Gastroesophageal sphincter (tissue), 3 donors: Measurements from ENCODE around the gene COL1A1.

Experiments
- CTCF ChIP-seq, 4 experiments: fragments of 200-600 bp in 2 of 4; fragments of 450-650 bp in 2 of 4; sonication (generic) in 1 of 4; IDR thresholded peaks; one replicate each; pipeline ENCODE4 v1.5.1; 2017 to 2019; ENCODE audit warnings: antibody characterized with exemption in 4 of 4, mild to moderate bottlenecking in 2 of 4, moderate library complexity in 2 of 4
- EP300 ChIP-seq: sonication (generic); formaldehyde crosslinking; IDR thresholded peaks from one replicate; pipeline ENCODE4 v1.6.1; 2017; ENCODE audit warnings: antibody characterized with exemption, mild to moderate bottlenecking

- TF ChIP-seq CTCF (IDR thresholded peaks at IDR 0.05) (no peak), EP300 (no peak)
Measured at GRCh38 chr17:50173335-50173941, 28.0 kb downstream of the COL1A1 start.
